GM12878 (cell line): Measurements from ENCODE around the gene WBP1L. TPM values are rescaled to one million over a fixed set of nuclear protein-coding genes. Genes with fewer than 3 reads are reported as not detected.

ENCODE experiments used
- BCL3 ChIP-seq: IDR thresholded peaks from 2 replicates; pipeline ENCODE4 v1.6.1; 2011; ENCODE audit warnings: borderline replicate concordance, low read depth, mild to moderate bottlenecking, moderate library complexity, low read length; ENCODE audit not compliant: insufficient read depth, poor library complexity, severe bottlenecking
- CTCF ChIP-seq, 3 experiments: IDR thresholded peaks in 2 of 3; conservative IDR thresholded peaks in 1 of 3; 2 replicates each; pipeline ENCODE4 v1.5.1; 2011; ENCODE audit warnings: low read depth in 3 of 3, low read length in 3 of 3, mild to moderate bottlenecking in 3 of 3, control low read depth in 2 of 3, moderate library complexity in 2 of 3, inconsistent platforms in 1 of 3, mixed read lengths in 1 of 3; ENCODE audit not compliant: control insufficient read depth in 2 of 3, insufficient read depth in 1 of 3; ENCODE audit errors: extremely low read depth in 1 of 3
- E2F8 ChIP-seq: fragments of 450-650 bp; IDR thresholded peaks from 2 replicates; pipeline ENCODE4 v1.6.1; 2018; ENCODE audit warnings: mild to moderate bottlenecking, low read depth, moderate library complexity; ENCODE audit not compliant: partially characterized antibody
- EED ChIP-seq: sonication (generic); IDR thresholded peaks from 2 replicates; pipeline ENCODE4 v1.6.1; 2016; ENCODE audit warnings: antibody characterized with exemption, low read depth
- KAT2A ChIP-seq: conservative IDR thresholded peaks from 2 replicates; pipeline ENCODE4 v1.6.1; 2011; ENCODE audit warnings: low read depth, low read length; ENCODE audit not compliant: control insufficient read depth
- MEF2A ChIP-seq: IDR thresholded peaks from 2 replicates; pipeline ENCODE4 v1.6.1; 2011; ENCODE audit warnings: low read depth, mild to moderate bottlenecking, low read length, moderate library complexity; ENCODE audit not compliant: insufficient read depth
- RB1 ChIP-seq: fragments of 450-650 bp; formaldehyde crosslinking; IDR thresholded peaks from 2 replicates; pipeline ENCODE4 v1.6.1; 2017; ENCODE audit warnings: mild to moderate bottlenecking, borderline replicate concordance
- SUPT20H ChIP-seq: IDR thresholded peaks from 2 replicates; pipeline ENCODE4 v1.6.1; 2011; ENCODE audit warnings: low read depth, mild to moderate bottlenecking, low read length, moderate library complexity, borderline replicate concordance; ENCODE audit not compliant: control insufficient read depth
- USF1 ChIP-seq: IDR thresholded peaks from 2 replicates; pipeline ENCODE4 v1.6.1; 2011; ENCODE audit warnings: borderline replicate concordance, low read depth, mild to moderate bottlenecking, moderate library complexity, mixed read lengths, low read length; ENCODE audit not compliant: insufficient read depth; ENCODE audit errors: extremely low read length
- ZBTB33 ChIP-seq: fragments of 450-650 bp; IDR thresholded peaks from 2 replicates; pipeline ENCODE4 v1.6.1; 2017; ENCODE audit warnings: mild to moderate bottlenecking
- ZBTB40 ChIP-seq: fragments of 450-650 bp; IDR thresholded peaks from 2 replicates; pipeline ENCODE4 v1.6.1; 2016; ENCODE audit warnings: mild to moderate bottlenecking, moderate library complexity, borderline replicate concordance
- ZNF24 ChIP-seq: fragments of 450-650 bp; IDR thresholded peaks from 2 replicates; pipeline ENCODE4 v1.6.1; 2017; ENCODE audit warnings: antibody characterized with exemption, mild to moderate bottlenecking
- polyA plus RNA-seq, 11 experiments: library from polyadenylated mRNA; depleted of rRNA in 4 of 11; unstranded in 6 of 11; stranded (reverse) in 5 of 11; fragments of >200 nt; fragmentation: Nextera tagmentation in 4 of 11; fragmentation: Illumina TruSeq in 1 of 11; extraction: Ambion mirVana in 4 of 11; extraction: Trizol in 1 of 11; gene quantifications; 1 replicate in 1 of 11; 2 replicates in 10 of 11; pipeline versions ENCODE4 v1.2.1 to v1.2.3, GENCODE V29; 2011 to 2016; ENCODE audit warnings: inconsistent platforms in 2 of 11, missing spikeins in 2 of 11, low read depth in 1 of 11
- total RNA-seq, 4 experiments: library from RNA; depleted of rRNA in 3 of 4; stranded (reverse); fragments of >200 nt in 3 of 4; fragmentation: Illumina TruSeq in 1 of 4; extraction: Trizol in 1 of 4; gene quantifications; 2 replicates each; pipeline versions ENCODE4 v1.2.1 to v1.2.3, GENCODE V29; 2013 to 2021

The WBP1L gene
- total and polyA plus RNA-seq, 10 of the 15 experiments (the other 5 are each of a cell fraction or from before 2014, with no cell fraction given): 3.7 to 18.8 (median 12.3) TPM

- TF ChIP-seq ZBTB40 (no peak), BCL3 (no peak), EED (no peak), E2F8 (no peak), MEF2A (no peak), ZNF24 (no peak), CTCF (IDR thresholded peaks at IDR 0.05 in 2 of 3, conservative IDR thresholded peaks at IDR 0.05 in 1 of 3; ENCODE audit: control insufficient read depth in 2 of 3, extremely low read depth in 1 of 3, insufficient read depth in 1 of 3, low read depth in 3 of 3, low read length in 3 of 3) (no peak), USF1 (no peak), KAT2A (no peak), RB1 (no peak), SUPT20H (no peak), ZBTB33 (no peak)
Measured at GRCh38 chr10:102762401-102763015, 18.8 kb downstream of the WBP1L start (continued).
